GM19043 (cell line): ENCODE data around the gene SMCO4.

Source experiments
- ATAC-seq: cut with Tn5 transposase; IDR thresholded peaks from one replicate; pipeline ENCODE4 v1.9.1; 2021; ENCODE audit warnings: low read depth; ENCODE audit not compliant: unreplicated experiment

The SMCO4 gene

GRCh38 chr11:93563857-93564256, 20.7 kb upstream of the SMCO4 start:
- ATAC-seq = no peak

- ATAC-seq = no peak
Measured at GRCh38 chr11:93560199-93560932, 17.2 kb upstream of the SMCO4 start.

GRCh38 chr11:93559681-93560080, 16.5 kb upstream of the SMCO4 start:
- ATAC-seq = no peak

- ATAC-seq = no peak
Measured at GRCh38 chr11:93552874-93553273, 9.7 kb upstream of the SMCO4 start.

- ATAC-seq = no peak
Measured at GRCh38 chr11:93549976-93550375, 6.8 kb upstream of the SMCO4 start.

- ATAC-seq = no peak
Measured at GRCh38 chr11:93548679-93549319, 5.6 kb upstream of the SMCO4 start.

- ATAC-seq = no peak
Measured at GRCh38 chr11:93547773-93548172, 4.6 kb upstream of the SMCO4 start.

GRCh38 chr11:93547028-93547427, 3.8 kb upstream of the SMCO4 start:
- no peak for ATAC-seq

GRCh38 chr11:93545566-93545965, 2.4 kb upstream of the SMCO4 start:
- ATAC-seq = no peak

- peak; percentile 31 for ATAC-seq
Measured at GRCh38 chr11:93542811-93543229, 371 bp downstream of the SMCO4 start.

GRCh38 chr11:93541884-93542810, 1.0 kb downstream of the SMCO4 start:
- peak; percentile 46 for ATAC-seq

GRCh38 chr11:93540896-93541553, 2.2 kb downstream of the SMCO4 start:
- no peak for ATAC-seq

GRCh38 chr11:93540337-93540736, 2.9 kb downstream of the SMCO4 start:
- ATAC-seq = no peak

GRCh38 chr11:93537767-93538261, 5.4 kb downstream of the SMCO4 start:
- ATAC-seq = no peak

GRCh38 chr11:93537049-93537448, 6.1 kb downstream of the SMCO4 start:
- ATAC-seq = no peak

- ATAC-seq = peak; percentile 5
Measured at GRCh38 chr11:93536101-93536861, 6.9 kb downstream of the SMCO4 start.

GRCh38 chr11:93535578-93535977, 7.6 kb downstream of the SMCO4 start:
- peak; percentile 68 for ATAC-seq

- no peak for ATAC-seq
Measured at GRCh38 chr11:93532806-93533205, 10.4 kb downstream of the SMCO4 start.

- ATAC-seq = no peak
Measured at GRCh38 chr11:93532281-93532789, 10.9 kb downstream of the SMCO4 start.

GRCh38 chr11:93530468-93530826, 12.7 kb downstream of the SMCO4 start:
- ATAC-seq = no peak
